Spleen (tissue), 11 donors: ENCODE data around the gene IRF2BP2. TPM values are rescaled to one million over a fixed set of nuclear protein-coding genes. Genes with fewer than 3 reads are reported as not detected.

Source experiments
- DNase-seq: peaks from one replicate; pipeline ENCODE4 v3.0.0-alpha.2; 2020
- H3K27ac ChIP-seq, 8 donors: fragments of 200-600 bp; sonication (generic) in 7 of 8; 1 replicate in 4 of 8; 2 replicates in 4 of 8; pipeline versions ENCODE4 v1.5.0 to v1.8.0; 2016 to 2021; ENCODE audit warnings: inconsistent platforms in 4 of 8, mild to moderate bottlenecking in 4 of 8, moderate library complexity in 1 of 8
- H3K27me3 ChIP-seq, 7 donors: fragments of 200-600 bp; sonication (generic) in 6 of 7; replicated peaks in 1 of 7; 1 replicate in 4 of 7; 2 replicates in 3 of 7; pipeline versions ENCODE4 v1.5.0 to v1.8.0; 2016 to 2021; ENCODE audit warnings: inconsistent platforms in 3 of 7, mild to moderate bottlenecking in 1 of 7
- H3K36me3 ChIP-seq, 6 donors: fragments of 200-600 bp; sonication (generic) in 5 of 6; 1 replicate in 4 of 6; 2 replicates in 2 of 6; pipeline versions ENCODE4 v1.5.0 to v1.8.0; 2016 to 2021; ENCODE audit warnings: inconsistent platforms in 2 of 6
- H3K4me1 ChIP-seq, 6 donors: fragments of 200-600 bp; sonication (generic) in 5 of 6; 1 replicate in 3 of 6; 2 replicates in 3 of 6; pipeline versions ENCODE4 v1.5.0 to v1.8.0; 2016 to 2021; ENCODE audit warnings: inconsistent platforms in 3 of 6
- H3K4me3 ChIP-seq, 8 donors: fragments of 200-600 bp; sonication (generic) in 7 of 8; 1 replicate in 4 of 8; 2 replicates in 4 of 8; pipeline versions ENCODE4 v1.5.0 to v1.8.0; 2016 to 2021; ENCODE audit warnings: inconsistent platforms in 4 of 8, mild to moderate bottlenecking in 4 of 8, moderate library complexity in 2 of 8
- H3K9me3 ChIP-seq, 8 donors: fragments of 200-600 bp; sonication (generic) in 7 of 8; 1 replicate in 4 of 8; 2 replicates in 4 of 8; pipeline versions ENCODE4 v1.5.0 to v1.8.0; 2016 to 2021; ENCODE audit warnings: inconsistent platforms in 4 of 8
- POLR2A ChIP-seq, 3 donors: fragments of 450-650 bp; IDR thresholded peaks; one replicate each; pipeline ENCODE4 v1.5.1; 2017; ENCODE audit warnings: antibody characterized with exemption in 3 of 3, mild to moderate bottlenecking in 1 of 3
- POLR2AphosphoS5 ChIP-seq, 3 donors: sonication (generic); formaldehyde crosslinking; IDR thresholded peaks; one replicate each; pipeline ENCODE4 v1.5.1; 2017; ENCODE audit warnings: antibody characterized with exemption in 3 of 3
- WGBS, 5 donors: extraction: QIAGEN DNeasy Blood & Tissue Kit in 3 of 5; methylation state at CpG; one replicate each; pipeline versions ENCODE4 v1.1.5 to v1.1.7; 2013 to 2018; 5-methylcytosine and 5-hydroxymethylcytosine counted together
- intact Hi-C: fragments of 100-400 bp; cut with DNase I; formaldehyde crosslinking; loops from one replicate; pipeline ENCODE4 v1.15.0; 2023; ENCODE audit warnings: low total_unique reads
- polyA plus RNA-seq, 3 donors: library from polyadenylated mRNA; stranded (reverse); fragments of 200-250 nt; gene quantifications; one replicate each; pipeline ENCODE4 v1.2.1, GENCODE V29; 2013
- total RNA-seq, 7 donors: library from RNA; depleted of rRNA in 3 of 7; stranded (reverse); fragments of >200 nt in 3 of 7; fragmentation: NEBNext Ultra II Directional in 4 of 7; extraction: Animal tissue kit (Norgen Biotek cat#: 25700) in 4 of 7; gene quantifications; one replicate each; pipeline versions ENCODE4 v1.1.0 to v1.2.1, GENCODE V29; 2016 to 2021
- TF ChIP-seq, protein P1 (sequence below), 11 experiments: fragments of 200-600 bp in 7 of 11; fragments of 450-650 bp in 4 of 11; sonication (generic) in 4 of 11; IDR thresholded peaks in 8 of 11; conservative IDR thresholded peaks in 3 of 11; 1 replicate in 7 of 11; 2 replicates in 4 of 11; pipeline versions ENCODE4 v1.4.0 to v1.8.0; 2016 to 2021; ENCODE audit warnings: antibody characterized with exemption in 11 of 11, inconsistent platforms in 4 of 11, mild to moderate bottlenecking in 1 of 11
- donor health status: healthy with polysubstance abuse.
- donor health status: DM: no; HTN: no; CAD: no; lungs with moderate emphysema.
- donor health status: DM: no; HTN: no; CAD: no.
- donor health status: Bipolar disorder and iron deficiency.
- donor health status: healthy.
- donor health status: DM: no; HTN: no; CAD: no.
- donor health status: DM: yes; HTN: yes; CAD: no.

Gene IRF2BP2
- total and polyA plus RNA-seq, 10 donors, result 39.1 to 109 (median 60.3) TPM

DNA sequence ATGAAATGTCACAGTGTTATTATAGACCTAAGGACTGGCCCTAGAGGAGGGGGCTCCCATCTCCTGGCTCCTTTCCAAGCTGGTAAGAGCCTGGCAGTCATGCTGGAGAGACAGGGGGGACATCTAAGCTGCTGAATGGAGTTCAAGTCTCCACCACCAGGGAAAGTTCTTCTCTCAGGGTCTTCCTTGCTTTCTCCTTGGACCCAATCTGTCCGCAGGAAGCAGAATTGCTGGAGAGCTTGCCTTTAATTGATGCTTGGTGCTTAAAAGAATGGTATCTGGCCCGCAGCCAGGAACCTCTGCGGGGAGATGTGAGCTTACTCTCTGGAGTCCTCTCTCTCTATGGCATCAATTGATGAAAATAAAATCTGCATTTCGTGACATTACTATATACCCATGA, 25.1 kb downstream of the IRF2BP2 start:
- DNase-seq, result no peak
- H3K36me3 ChIP-seq, result no peaks in the 10 kb centered on the region
- peak overlapping the region in 6 of 8 donors; percentile 23 to 70 (median 64) for H3K27ac ChIP-seq
- WGBS, 5 donors, result 66 to 77% (median 76%) methylated on average over 4 of the region's 4 CpGs
- no peak overlapping the region for H3K4me3 ChIP-seq
- no peaks in the 10 kb centered on the region for H3K9me3 ChIP-seq
- no peaks in the 10 kb centered on the region for H3K27me3 ChIP-seq
- TF ChIP-seq, protein P1, sequence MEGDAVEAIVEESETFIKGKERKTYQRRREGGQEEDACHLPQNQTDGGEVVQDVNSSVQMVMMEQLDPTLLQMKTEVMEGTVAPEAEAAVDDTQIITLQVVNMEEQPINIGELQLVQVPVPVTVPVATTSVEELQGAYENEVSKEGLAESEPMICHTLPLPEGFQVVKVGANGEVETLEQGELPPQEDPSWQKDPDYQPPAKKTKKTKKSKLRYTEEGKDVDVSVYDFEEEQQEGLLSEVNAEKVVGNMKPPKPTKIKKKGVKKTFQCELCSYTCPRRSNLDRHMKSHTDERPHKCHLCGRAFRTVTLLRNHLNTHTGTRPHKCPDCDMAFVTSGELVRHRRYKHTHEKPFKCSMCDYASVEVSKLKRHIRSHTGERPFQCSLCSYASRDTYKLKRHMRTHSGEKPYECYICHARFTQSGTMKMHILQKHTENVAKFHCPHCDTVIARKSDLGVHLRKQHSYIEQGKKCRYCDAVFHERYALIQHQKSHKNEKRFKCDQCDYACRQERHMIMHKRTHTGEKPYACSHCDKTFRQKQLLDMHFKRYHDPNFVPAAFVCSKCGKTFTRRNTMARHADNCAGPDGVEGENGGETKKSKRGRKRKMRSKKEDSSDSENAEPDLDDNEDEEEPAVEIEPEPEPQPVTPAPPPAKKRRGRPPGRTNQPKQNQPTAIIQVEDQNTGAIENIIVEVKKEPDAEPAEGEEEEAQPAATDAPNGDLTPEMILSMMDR (IDR thresholded peaks at IDR 0.05 in 8 of 11, conservative IDR thresholded peaks at IDR 0.05 in 3 of 11), result no peak
- TF ChIP-seq POLR2AphosphoS5 (IDR thresholded peaks at IDR 0.05) (no peak), POLR2A (IDR thresholded peaks at IDR 0.05) (no peak)
- peaks cover 0 to 14% (median 0%) of the 10 kb centered on the region in 6 donors for H3K4me1 ChIP-seq
- intact Hi-C loops, result no loop called here

DNA sequence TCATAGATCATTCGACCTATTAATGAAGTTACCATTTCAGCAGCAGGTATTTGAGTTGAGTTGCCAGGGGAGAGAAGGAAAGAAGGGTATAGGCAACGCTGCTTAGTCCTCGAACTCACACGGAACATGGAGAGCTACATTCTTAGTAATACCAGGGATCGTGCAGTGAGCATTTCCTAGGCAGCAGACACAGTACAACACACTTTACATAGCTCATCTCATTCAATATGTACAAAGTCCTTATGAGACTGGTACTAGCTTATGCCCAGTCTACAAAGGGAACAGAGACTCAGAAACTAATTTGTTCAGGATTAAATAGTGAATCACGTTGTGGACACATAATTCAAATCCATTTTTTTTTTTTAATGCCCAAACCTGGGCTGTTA, 25.6 kb downstream of the IRF2BP2 start:
- Histone ChIP-seq H3K4me3 (no peak overlapping the region), H3K27ac (peak overlapping the region in 6 of 8 donors; percentile 23 to 70 (median 64)), H3K27me3 (no peaks in the 10 kb centered on the region), H3K9me3 (no peaks in the 10 kb centered on the region), H3K36me3 (no peaks in the 10 kb centered on the region), H3K4me1 (peaks cover 0 to 14% (median 0%) of the 10 kb centered on the region in 6 donors)
- no peak for TF ChIP-seq POLR2A (IDR thresholded peaks at IDR 0.05)
- TF ChIP-seq, protein P1 (IDR thresholded peaks at IDR 0.05 in 8 of 11, conservative IDR thresholded peaks at IDR 0.05 in 3 of 11), result no peak
- intact Hi-C loops, result no loop called here
- no peak for DNase-seq
- WGBS, 5 donors, result 76 to 87% (median 83%) methylated on average over 6 of the region's 6 CpGs

DNA sequence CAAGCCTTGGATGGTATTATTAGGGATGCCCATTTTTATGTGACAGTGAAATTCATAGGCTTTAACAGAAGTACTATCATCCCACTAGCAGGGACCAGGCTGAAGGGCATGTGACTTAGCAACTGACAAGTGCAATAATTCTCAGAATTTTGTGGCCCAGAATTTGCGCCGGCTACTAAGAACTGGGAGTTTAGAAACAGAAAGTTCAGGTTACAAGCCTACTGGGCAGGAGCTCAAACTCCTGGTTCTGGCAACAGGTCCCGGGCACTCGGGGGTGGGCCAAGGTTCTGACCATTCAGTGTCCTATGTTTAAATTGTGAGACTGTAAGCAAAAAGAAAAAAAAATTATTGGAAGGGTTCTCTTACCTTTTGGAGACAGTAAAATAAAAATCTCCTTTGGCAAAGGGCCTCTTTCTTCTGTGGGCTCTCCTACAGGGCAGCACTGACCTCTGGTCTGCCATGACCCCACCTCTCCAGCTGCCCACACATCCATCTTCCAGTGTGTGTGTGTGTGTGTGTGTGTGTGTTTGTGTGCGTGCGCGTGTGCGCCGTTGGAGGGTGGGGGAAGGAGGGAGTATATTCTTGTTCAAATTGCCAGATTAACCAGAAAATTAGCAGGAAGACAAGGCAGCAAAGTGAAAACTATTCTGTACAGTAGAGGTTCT, 26.1 kb downstream of the IRF2BP2 start:
- WGBS, 5 donors, result 73 to 90% (median 77%) methylated on average over 9 of the region's 9 CpGs
- no peaks in the 10 kb centered on the region for H3K9me3 ChIP-seq
- intact Hi-C loops, result no loop called here
- no peaks in the 10 kb centered on the region for H3K36me3 ChIP-seq
- no peak for TF ChIP-seq POLR2AphosphoS5 (IDR thresholded peaks at IDR 0.05)
- TF ChIP-seq POLR2A (IDR thresholded peaks at IDR 0.05), result no peak
- TF ChIP-seq, protein P1 (IDR thresholded peaks at IDR 0.05 in 8 of 11, conservative IDR thresholded peaks at IDR 0.05 in 3 of 11), result no peak
- peak overlapping the region in 3 of 8 donors; percentile 19 to 70 (median 65) for H3K27ac ChIP-seq
- DNase-seq, result no peak
- H3K27me3 ChIP-seq, result no peaks in the 10 kb centered on the region
- peaks cover 0 to 14% (median 0%) of the 10 kb centered on the region in 6 donors for H3K4me1 ChIP-seq
- H3K4me3 ChIP-seq, result no peak overlapping the region

DNA sequence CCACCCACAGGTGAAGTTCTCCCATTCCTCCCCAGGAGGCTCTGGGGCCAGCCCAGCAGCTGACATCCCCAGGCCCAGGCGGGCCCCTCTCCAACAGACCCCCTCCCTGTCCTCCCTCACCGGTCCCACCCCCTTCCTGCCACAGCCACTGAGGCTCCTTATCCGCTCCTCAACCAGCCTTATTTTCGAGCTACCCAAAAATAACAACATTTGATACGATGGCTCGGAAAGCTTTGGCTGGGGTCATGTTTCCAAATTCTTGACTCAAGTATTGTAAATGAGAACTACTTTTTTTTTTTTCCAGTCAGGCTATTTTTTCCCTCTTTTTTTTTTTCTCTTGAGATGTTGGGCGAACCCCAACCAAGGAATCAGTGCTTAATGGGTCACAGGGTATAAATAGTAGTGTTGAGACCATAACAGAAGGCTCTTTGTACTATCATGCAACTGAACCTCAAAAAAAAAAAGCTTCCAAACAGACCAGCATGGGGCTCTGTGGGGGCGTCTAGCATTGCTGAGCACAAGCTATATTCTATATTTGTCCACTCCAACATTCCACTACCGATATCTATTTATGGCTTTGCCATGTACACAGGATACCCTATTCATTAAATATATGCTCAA, 27.2 kb downstream of the IRF2BP2 start:
- H3K36me3 ChIP-seq, result no peaks in the 10 kb centered on the region
- TF ChIP-seq, protein P1 (IDR thresholded peaks at IDR 0.05 in 8 of 11, conservative IDR thresholded peaks at IDR 0.05 in 3 of 11), result no peak
- no peak for TF ChIP-seq POLR2A (IDR thresholded peaks at IDR 0.05)
- no peak for TF ChIP-seq POLR2AphosphoS5 (IDR thresholded peaks at IDR 0.05)
- H3K4me1 ChIP-seq, result peaks cover 0 to 14% (median 0%) of the 10 kb centered on the region in 6 donors
- H3K4me3 ChIP-seq, result no peak overlapping the region
- 62 to 87% (median 78%) methylated on average over 9 of the region's 9 CpGs for WGBS, 5 donors
- DNase-seq, result no peak
- intact Hi-C loops, result no loop called here
- H3K27me3 ChIP-seq, result no peaks in the 10 kb centered on the region
- no peaks in the 10 kb centered on the region for H3K9me3 ChIP-seq
- H3K27ac ChIP-seq, result peak overlapping the region in 5 of 8 donors; percentile 1 to 45 (median 26)
